ENCODE results near the gene ZNF462.

GRCh38 chr9:106930477-106930876 is 67.5 kb downstream of the ZNF462 start:
- TF ChIP-seq, protein P1, sequence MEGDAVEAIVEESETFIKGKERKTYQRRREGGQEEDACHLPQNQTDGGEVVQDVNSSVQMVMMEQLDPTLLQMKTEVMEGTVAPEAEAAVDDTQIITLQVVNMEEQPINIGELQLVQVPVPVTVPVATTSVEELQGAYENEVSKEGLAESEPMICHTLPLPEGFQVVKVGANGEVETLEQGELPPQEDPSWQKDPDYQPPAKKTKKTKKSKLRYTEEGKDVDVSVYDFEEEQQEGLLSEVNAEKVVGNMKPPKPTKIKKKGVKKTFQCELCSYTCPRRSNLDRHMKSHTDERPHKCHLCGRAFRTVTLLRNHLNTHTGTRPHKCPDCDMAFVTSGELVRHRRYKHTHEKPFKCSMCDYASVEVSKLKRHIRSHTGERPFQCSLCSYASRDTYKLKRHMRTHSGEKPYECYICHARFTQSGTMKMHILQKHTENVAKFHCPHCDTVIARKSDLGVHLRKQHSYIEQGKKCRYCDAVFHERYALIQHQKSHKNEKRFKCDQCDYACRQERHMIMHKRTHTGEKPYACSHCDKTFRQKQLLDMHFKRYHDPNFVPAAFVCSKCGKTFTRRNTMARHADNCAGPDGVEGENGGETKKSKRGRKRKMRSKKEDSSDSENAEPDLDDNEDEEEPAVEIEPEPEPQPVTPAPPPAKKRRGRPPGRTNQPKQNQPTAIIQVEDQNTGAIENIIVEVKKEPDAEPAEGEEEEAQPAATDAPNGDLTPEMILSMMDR (IDR thresholded peaks at IDR 0.05), result no peak
- no peak for TF ChIP-seq POLR2A (IDR thresholded peaks at IDR 0.05)
- no peak for TF ChIP-seq EP300 (IDR thresholded peaks at IDR 0.05)

Measured in tibial nerve (tissue), 4 donors.